Mucosa of descending colon (tissue), 3 donors: Measurements from ENCODE around the gene ATP5F1E. TPM values are rescaled to one million over a fixed set of nuclear protein-coding genes. Genes with fewer than 3 reads are reported as not detected.
A peak's percentile ranks its signal among the peaks of the same experiment; 100 is the strongest.

Experiments used
- ATAC-seq: fragments of 200-7000 bp; cut with Tn5 transposase; one replicate; pipeline ENCODE4 v1.9.1; 2020; ENCODE audit warnings: mild to moderate bottlenecking, moderate library complexity
- DNase-seq, 3 donors: peaks; one replicate each; pipeline ENCODE4 v3.0.0-alpha.2; 2020
- H3K36me3 ChIP-seq: fragments of 200-600 bp; one replicate; pipeline ENCODE4 v1.8.0; 2021; ENCODE audit warnings: low read depth, mild to moderate bottlenecking
- H3K4me1 ChIP-seq: fragments of 200-600 bp; one replicate; pipeline ENCODE4 v1.8.0; 2021; ENCODE audit warnings: low read depth, mild to moderate bottlenecking
- H3K4me3 ChIP-seq: fragments of 200-600 bp; one replicate; pipeline ENCODE4 v1.8.0; 2021; ENCODE audit warnings: mild to moderate bottlenecking
- H3K9me3 ChIP-seq: fragments of 200-600 bp; one replicate; pipeline ENCODE4 v1.8.0; 2021; ENCODE audit warnings: mild to moderate bottlenecking
- CTCF ChIP-seq: fragments of 200-600 bp; IDR thresholded peaks from one replicate; pipeline ENCODE4 v1.8.0; 2022; ENCODE audit warnings: antibody characterized with exemption, mild to moderate bottlenecking
- intact Hi-C, 2 donors: fragments of 100-400 bp; cut with DNase I in 1 of 2; cut with micrococcal nuclease in 1 of 2; formaldehyde crosslinking; loops; one replicate each; pipeline versions ENCODE4 v1.11.0 to v1.11.1; 2022; cut with DNase I, micrococcal nuclease
- long read RNA-seq, 2 donors: library from polyadenylated mRNA; unstranded; transcript quantifications; one replicate each; pipeline ENCODE4 v2.0.0, GENCODE V29; 2019 to 2021
- total RNA-seq, 3 donors: library from RNA; stranded (reverse); fragmentation: NEBNext Ultra II Directional in 2 of 3; extraction: Animal tissue kit (Norgen Biotek cat#: 25700) in 2 of 3; gene quantifications; one replicate each; pipeline versions ENCODE4 v1.2.1 to v1.2.4, GENCODE V29; 2021 to 2023
- donor health status: DM: no; HTN: no; CAD: no; lungs with moderate emphysema.
- donor health status: DM: no; HTN: no; CAD: no.
- donor health status: DM: no; HTN: yes; CAD: no.

ATP5F1E gene
- total RNA-seq, result 10 to 100 TPM; 65.4 to 76.1 (median 71.3) TPM
- long read RNA-seq, donor 1, transcript ATP5F1E-201 (3 exons, 3,665 nt), result major isoform, 229 of 229 reads
- long read RNA-seq, donor 1, partial matches to known transcripts, result 0 of 229 reads
- long read RNA-seq, donor 1, other reads (novel, unspliced or antisense), result 0 of 229 reads
- long read RNA-seq, donor 2, transcript ATP5F1E-201 (3 exons, 3,665 nt), result major isoform, 399 of 400 reads
- long read RNA-seq, donor 2, partial matches to known transcripts, result 0 of 400 reads
- long read RNA-seq, donor 2, other reads (novel, unspliced or antisense), result 0 of 400 reads

GRCh38 chr20:59032023-59032712 is at the start of gene ATP5F1E:
TSS of gene ATP5F1E (minus strand) at chr20:59032335. CDS start at chr20:59032251, 84 bp downstream.
- ATAC-seq, result peak; percentile 99
- DNase-seq, result peak; percentile 97 to 98 (median 98)
- peaks cover 7% of the 10 kb centered on the region for H3K36me3 ChIP-seq
- peak within 1 kb of the TSS; percentile 46 for H3K4me3 ChIP-seq
- intact Hi-C loops, result no loop called here
- H3K9me3 ChIP-seq, result no peaks in the 10 kb centered on the region
- peaks cover 35% of the 10 kb centered on the region for H3K4me1 ChIP-seq
- no peak for TF ChIP-seq CTCF

GRCh38 chr20:59081036-59081435 is 48.9 kb upstream of the ATP5F1E start:
- no peak for ATAC-seq

GRCh38 chr20:59078231-59078630 is 46.1 kb upstream of the ATP5F1E start:
- Histone ChIP-seq H3K36me3 (no peaks in the 10 kb centered on the region), H3K9me3 (no peaks in the 10 kb centered on the region), H3K4me3 (no peak overlapping the region), H3K4me1 (no peaks in the 10 kb centered on the region)
- no peak for TF ChIP-seq CTCF
- intact Hi-C loops, result no loop called here
- DNase-seq, result no peak
- no peak for ATAC-seq

More at GRCh38 chr20:59081036-59081435, 48.9 kb upstream of the ATP5F1E start:
- H3K36me3 ChIP-seq, result no peaks in the 10 kb centered on the region
- DNase-seq, result no peak
- no peaks in the 10 kb centered on the region for H3K4me1 ChIP-seq
- no peaks in the 10 kb centered on the region for H3K9me3 ChIP-seq
- no peak for TF ChIP-seq CTCF
- no peak overlapping the region for H3K4me3 ChIP-seq
- intact Hi-C loops, result loop anchor here in 1 of 2 donors (10.0 kb wide), 1 partner anchor 374 kb away; no protein-coding TSS in a partner anchor

GRCh38 chr20:59077705-59078104 is 45.6 kb upstream of the ATP5F1E start:
- intact Hi-C loops, result no loop called here
- H3K9me3 ChIP-seq, result no peaks in the 10 kb centered on the region
- no peak for ATAC-seq
- DNase-seq, result no peak
- no peaks in the 10 kb centered on the region for H3K4me1 ChIP-seq
- H3K36me3 ChIP-seq, result no peaks in the 10 kb centered on the region
- H3K4me3 ChIP-seq, result no peak overlapping the region
- TF ChIP-seq CTCF, result no peak

- TF ChIP-seq CTCF, result no peak
- H3K4me3 ChIP-seq, result no peak overlapping the region
- no peak for DNase-seq
- no peaks in the 10 kb centered on the region for H3K4me1 ChIP-seq
- H3K36me3 ChIP-seq, result no peaks in the 10 kb centered on the region
- intact Hi-C loops, result no loop called here
- H3K9me3 ChIP-seq, result no peaks in the 10 kb centered on the region
- ATAC-seq, result no peak
Observed at GRCh38 chr20:59075934-59076508, 43.9 kb upstream of the ATP5F1E start.
